Esophagus squamous epithelium (tissue), 5 donors: ENCODE measurements around the gene CLSTN2. TPM values are rescaled to one million over a fixed set of nuclear protein-coding genes. Genes with fewer than 3 reads are reported as not detected.

Experiments used
- DNase-seq: peaks from one replicate; lab custom pipeline; 2025; lab: John Stamatoyannopoulos, UW
- H3K27ac ChIP-seq, 4 donors: fragments of 200-600 bp; sonication (generic); one replicate each; pipeline ENCODE4 v1.5.1; 2016 to 2019; ENCODE audit warnings: mild to moderate bottlenecking in 1 of 4
- H3K27me3 ChIP-seq, 4 donors: fragments of 200-600 bp; sonication (generic); 1 replicate in 3 of 4; 2 replicates in 1 of 4; pipeline versions ENCODE4 v1.5.1 to v1.6.0; 2017 to 2021; ENCODE audit warnings: antibody characterized with exemption in 1 of 4
- H3K36me3 ChIP-seq, 3 donors: fragments of 200-600 bp; sonication (generic); one replicate each; pipeline ENCODE4 v1.5.1; 2016 to 2019
- H3K4me1 ChIP-seq, 3 donors: fragments of 200-600 bp; sonication (generic); one replicate each; pipeline ENCODE4 v1.5.1; 2017 to 2019
- H3K4me3 ChIP-seq, 4 donors: fragments of 200-600 bp; sonication (generic); 1 replicate in 3 of 4; 2 replicates in 1 of 4; pipeline ENCODE4 v1.5.1; 2016 to 2019; ENCODE audit warnings: mild to moderate bottlenecking in 2 of 4, moderate library complexity in 1 of 4
- H3K9me3 ChIP-seq, 3 donors: fragments of 200-600 bp; sonication (generic); one replicate each; pipeline ENCODE4 v1.5.1; 2016 to 2019
- POLR2A ChIP-seq, 4 donors: fragments of 450-650 bp; IDR thresholded peaks; one replicate each; pipeline ENCODE4 v1.6.1; 2017; ENCODE audit warnings: antibody characterized with exemption in 4 of 4, mild to moderate bottlenecking in 4 of 4, moderate library complexity in 3 of 4
- WGBS, 2 donors: methylation state at CpG; one replicate each; pipeline ENCODE4 v1.1.5; 2018; 5-methylcytosine and 5-hydroxymethylcytosine counted together
- intact Hi-C: fragments of 100-400 bp; cut with DNase I; formaldehyde crosslinking; loops from one replicate; pipeline ENCODE4 v1.15.0; 2022
- total RNA-seq, 4 donors: library from RNA; depleted of rRNA; stranded (reverse); fragments of >200 nt; gene quantifications; one replicate each; pipeline ENCODE4 v1.1.0, GENCODE V29; 2016
- TF ChIP-seq, protein P1 (sequence below), 6 experiments: fragments of 450-650 bp in 4 of 6; fragments of 200-600 bp in 2 of 6; sonication (generic) in 2 of 6; IDR thresholded peaks; one replicate each; pipeline ENCODE4 v1.5.1; 2016 to 2019; ENCODE audit warnings: antibody characterized with exemption in 6 of 6, mild to moderate bottlenecking in 4 of 6, moderate library complexity in 4 of 6
- donor health status: DM: yes; HTN: yes; CAD: no.

Gene CLSTN2
- total RNA-seq, 4 donors from 2014 or later, result 0.53 to 5.0 (median 3.1) TPM

DNA sequence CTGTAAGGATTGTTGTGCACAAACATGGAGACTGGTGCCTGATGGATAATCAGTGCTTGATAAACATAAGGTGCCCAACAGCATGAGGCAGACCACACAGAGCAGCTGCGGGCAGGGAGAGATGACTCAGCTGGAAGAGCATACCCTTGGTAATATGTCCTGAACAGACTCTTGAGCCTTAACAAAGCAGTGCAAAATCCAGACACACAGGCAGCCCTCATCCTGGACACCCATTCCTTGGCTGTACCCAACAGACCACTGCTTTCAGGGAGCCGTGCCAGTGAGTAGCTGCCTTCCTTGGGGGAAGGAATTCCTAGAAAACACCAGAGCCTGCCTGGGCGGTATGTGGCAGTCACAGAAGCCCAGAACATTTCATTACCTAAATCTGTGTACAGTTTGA lies 156.2 kb downstream of the CLSTN2 start:
- Histone ChIP-seq H3K36me3 (no peaks in the 10 kb centered on the region), H3K27ac (no peak overlapping the region), H3K4me3 (no peak overlapping the region), H3K27me3 (no peaks in the 10 kb centered on the region), H3K4me1 (peaks cover 0 to 14% (median 0%) of the 10 kb centered on the region in 3 donors), H3K9me3 (peaks cover 0 to 7% (median 0%) of the 10 kb centered on the region in 3 donors)
- intact Hi-C loops, result no loop called here
- TF ChIP-seq, protein P1, sequence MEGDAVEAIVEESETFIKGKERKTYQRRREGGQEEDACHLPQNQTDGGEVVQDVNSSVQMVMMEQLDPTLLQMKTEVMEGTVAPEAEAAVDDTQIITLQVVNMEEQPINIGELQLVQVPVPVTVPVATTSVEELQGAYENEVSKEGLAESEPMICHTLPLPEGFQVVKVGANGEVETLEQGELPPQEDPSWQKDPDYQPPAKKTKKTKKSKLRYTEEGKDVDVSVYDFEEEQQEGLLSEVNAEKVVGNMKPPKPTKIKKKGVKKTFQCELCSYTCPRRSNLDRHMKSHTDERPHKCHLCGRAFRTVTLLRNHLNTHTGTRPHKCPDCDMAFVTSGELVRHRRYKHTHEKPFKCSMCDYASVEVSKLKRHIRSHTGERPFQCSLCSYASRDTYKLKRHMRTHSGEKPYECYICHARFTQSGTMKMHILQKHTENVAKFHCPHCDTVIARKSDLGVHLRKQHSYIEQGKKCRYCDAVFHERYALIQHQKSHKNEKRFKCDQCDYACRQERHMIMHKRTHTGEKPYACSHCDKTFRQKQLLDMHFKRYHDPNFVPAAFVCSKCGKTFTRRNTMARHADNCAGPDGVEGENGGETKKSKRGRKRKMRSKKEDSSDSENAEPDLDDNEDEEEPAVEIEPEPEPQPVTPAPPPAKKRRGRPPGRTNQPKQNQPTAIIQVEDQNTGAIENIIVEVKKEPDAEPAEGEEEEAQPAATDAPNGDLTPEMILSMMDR (IDR thresholded peaks at IDR 0.05), result no peak
- no peak for TF ChIP-seq POLR2A (IDR thresholded peaks at IDR 0.05)
- 39 to 57% methylated on average over 3 of the region's 3 CpGs for WGBS, 2 donors
- no peak for DNase-seq

DNA sequence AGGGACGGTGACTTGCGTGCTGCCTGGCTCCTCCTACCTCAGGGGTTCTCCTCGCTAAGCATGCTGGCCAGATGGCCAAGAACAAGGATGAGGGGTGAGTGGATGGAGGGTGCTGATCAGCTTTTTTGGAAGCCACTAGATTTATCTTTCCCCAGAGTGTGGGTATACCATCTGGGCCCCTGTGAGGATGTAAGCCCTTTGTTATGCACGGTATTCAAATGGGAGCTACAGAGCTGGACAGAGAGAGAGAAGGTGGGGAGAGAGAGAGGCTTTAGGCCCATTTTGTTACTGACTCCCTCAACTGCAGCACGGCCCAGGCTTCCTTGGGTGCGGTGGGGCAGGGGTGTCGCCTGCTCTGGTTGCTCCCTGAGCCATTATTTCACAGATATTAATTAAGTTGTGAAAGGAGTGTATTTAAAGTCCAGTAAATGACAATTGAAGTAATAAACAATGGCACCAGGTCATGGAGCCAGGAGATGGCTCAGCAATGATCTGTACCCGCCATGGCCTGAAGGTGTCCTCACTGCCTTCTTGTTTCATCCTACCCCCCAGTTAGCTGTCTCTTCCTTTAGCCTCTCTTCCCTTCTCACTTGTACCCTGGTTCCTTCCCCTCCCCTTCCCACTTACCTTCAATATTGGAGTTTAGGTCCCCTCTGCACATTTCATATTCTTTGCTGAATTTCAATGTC lies 158.0 kb downstream of the CLSTN2 start:
- no peak for DNase-seq
- no peak overlapping the region for H3K4me3 ChIP-seq
- WGBS, 2 donors, result 91 to 92% methylated on average over 7 to 8 of the region's 8 CpGs
- no peaks in the 10 kb centered on the region for H3K27me3 ChIP-seq
- peaks cover 0 to 14% (median 0%) of the 10 kb centered on the region in 3 donors for H3K4me1 ChIP-seq
- peaks cover 0 to 7% (median 0%) of the 10 kb centered on the region in 3 donors for H3K9me3 ChIP-seq
- intact Hi-C loops, result no loop called here
- H3K36me3 ChIP-seq, result no peaks in the 10 kb centered on the region
- TF ChIP-seq, protein P1 (IDR thresholded peaks at IDR 0.05), result peak in 1 of 6 experiments; percentile 11
- no peak for TF ChIP-seq POLR2A (IDR thresholded peaks at IDR 0.05)
- H3K27ac ChIP-seq, result no peak overlapping the region

DNA sequence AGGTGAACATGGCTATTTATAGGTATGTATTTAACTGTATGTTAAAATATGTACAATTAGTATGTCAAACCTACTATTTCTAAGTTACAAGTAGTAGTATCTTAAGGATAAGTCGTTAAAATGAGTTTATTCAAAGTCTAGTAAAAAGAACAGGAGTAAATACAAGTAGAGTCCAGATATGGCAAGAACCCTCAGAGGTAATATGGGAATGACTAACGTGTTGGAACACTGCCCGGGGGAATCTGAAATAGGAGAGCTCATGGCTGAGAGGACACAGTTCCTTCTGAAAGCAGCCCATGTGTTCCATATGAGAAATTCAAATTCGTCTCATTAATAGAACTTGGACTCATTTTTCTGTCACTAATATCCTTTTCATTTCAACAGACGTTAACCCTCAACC lies 158.8 kb downstream of the CLSTN2 start:
- TF ChIP-seq, protein P1 (IDR thresholded peaks at IDR 0.05), result no peak
- TF ChIP-seq POLR2A (IDR thresholded peaks at IDR 0.05), result no peak
- no peak overlapping the region for H3K27ac ChIP-seq
- no peaks in the 10 kb centered on the region for H3K27me3 ChIP-seq
- intact Hi-C loops, result no loop called here
- no peak for DNase-seq
- no peaks in the 10 kb centered on the region for H3K36me3 ChIP-seq
- H3K4me3 ChIP-seq, result no peak overlapping the region
- peaks cover 0 to 14% (median 0%) of the 10 kb centered on the region in 3 donors for H3K4me1 ChIP-seq
- peaks cover 0 to 7% (median 0%) of the 10 kb centered on the region in 3 donors for H3K9me3 ChIP-seq
- 17 to 29% methylated on average over 5 of the region's 5 CpGs for WGBS, 2 donors

DNA sequence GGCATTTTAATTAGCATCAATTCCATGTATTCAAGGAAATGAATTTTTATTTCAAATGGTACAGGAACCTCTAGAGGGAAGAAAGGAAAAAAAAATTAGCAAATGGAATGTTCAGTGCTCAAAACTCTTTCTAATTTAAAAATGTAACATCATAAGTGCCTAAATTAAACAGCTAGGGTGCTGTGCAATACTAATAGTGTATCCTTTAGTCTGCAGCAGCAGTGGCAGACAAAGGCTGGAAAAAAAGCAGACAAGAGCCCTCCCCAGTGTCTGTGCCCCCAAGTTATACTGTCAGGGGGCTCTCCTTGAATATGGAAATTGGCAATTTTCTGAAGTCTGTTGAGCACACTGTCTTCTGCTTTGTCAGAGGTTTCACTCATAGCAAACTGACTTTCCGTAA lies 159.5 kb downstream of the CLSTN2 start:
- no peak for TF ChIP-seq POLR2A (IDR thresholded peaks at IDR 0.05)
- TF ChIP-seq, protein P1 (IDR thresholded peaks at IDR 0.05), result no peak
- DNase-seq, result no peak
- no peak overlapping the region for H3K27ac ChIP-seq
- no peak overlapping the region for H3K4me3 ChIP-seq
- no peaks in the 10 kb centered on the region for H3K27me3 ChIP-seq
- H3K36me3 ChIP-seq, result no peaks in the 10 kb centered on the region
- H3K9me3 ChIP-seq, result peaks cover 0 to 3% (median 0%) of the 10 kb centered on the region in 3 donors
- peaks cover 0 to 14% (median 0%) of the 10 kb centered on the region in 3 donors for H3K4me1 ChIP-seq
- 90 to 100% methylated on average over 1 of the region's 1 CpG for WGBS, 2 donors
- intact Hi-C loops, result no loop called here

DNA sequence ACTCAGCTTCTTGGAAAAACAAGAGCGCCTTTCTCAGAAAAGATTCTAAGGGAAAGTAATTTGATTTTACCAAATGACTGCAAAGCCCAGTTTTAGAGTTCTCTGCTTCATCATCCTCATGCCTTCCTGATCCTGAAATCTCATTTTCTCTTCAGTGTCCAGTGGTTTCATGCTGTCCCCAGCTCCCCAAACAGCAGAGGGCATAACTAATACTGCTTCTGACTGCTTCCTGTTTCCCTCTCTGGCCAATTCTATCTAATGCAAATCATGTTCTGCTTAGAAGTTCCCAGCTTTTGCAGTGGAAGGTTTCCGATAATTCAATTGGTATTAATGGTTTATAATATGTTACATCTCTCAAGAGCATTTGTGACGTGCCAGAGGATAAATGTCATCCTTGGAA lies 161.1 kb downstream of the CLSTN2 start:
- no peak overlapping the region for H3K27ac ChIP-seq
- H3K27me3 ChIP-seq, result no peaks in the 10 kb centered on the region
- 64 to 81% methylated on average over 3 of the region's 3 CpGs for WGBS, 2 donors
- peaks cover 0 to 14% (median 0%) of the 10 kb centered on the region in 3 donors for H3K4me1 ChIP-seq
- no peak overlapping the region for H3K4me3 ChIP-seq
- no peaks in the 10 kb centered on the region for H3K9me3 ChIP-seq
- intact Hi-C loops, result no loop called here
- H3K36me3 ChIP-seq, result no peaks in the 10 kb centered on the region
- no peak for DNase-seq
- TF ChIP-seq, protein P1 (IDR thresholded peaks at IDR 0.05), result no peak
- TF ChIP-seq POLR2A (IDR thresholded peaks at IDR 0.05), result no peak
